GM12878 (cell line): ENCODE data around the gene GTPBP6. TPM values are rescaled to one million over a fixed set of nuclear protein-coding genes. Genes with fewer than 3 reads are reported as not detected.

Experiments
- ATAC-seq: fragments of 200-7000 bp; cut with Tn5 transposase; 3 replicates; pipeline ENCODE4 v1.9.1; 2020; ENCODE audit warnings: mild to moderate bottlenecking, moderate library complexity
- BruUV-seq: library from RNA; stranded (reverse); fragments of 400-500 nt; replicated peaks from 2 replicates; lab custom pipeline; 2021; lab: Mats Ljungman, UMichigan
- CTCF ChIA-PET: fragments of 300-600 bp; sonication (Branson Sonifier 250); formaldehyde crosslinking; extraction: SDS; loops from one replicate; lab custom pipeline; 2021; ENCODE audit warnings: inconsistent platforms; lab: Yijun Ruan, JAX
- POLR2A ChIA-PET: fragments of 350-600 bp; formaldehyde crosslinking; extraction: SDS; loops from one replicate; lab custom pipeline; 2021; ENCODE audit warnings: inconsistent platforms; lab: Charles Lee
- RAD21 ChIA-PET: fragments of 300-600 bp; sonication (Branson Sonifier 250); formaldehyde crosslinking; loops from one replicate; lab custom pipeline; 2023; ENCODE audit warnings: antibody characterized with exemption; ENCODE audit not compliant: unreplicated experiment; lab: Charles Lee
- SMC1A ChIA-PET: fragments of 300-600 bp; sonication (Branson Sonifier 250); formaldehyde crosslinking; loops from one replicate; lab custom pipeline; 2023; ENCODE audit not compliant: unreplicated experiment, uncharacterized antibody; lab: Charles Lee
- DNase-seq: peaks from one replicate; pipeline ENCODE4 v3.0.0-alpha.2; 2011; ENCODE audit warnings: low read depth, low spot score
- FAIRE-seq: peaks from 3 replicates; lab custom pipeline; 2011; peaks lifted over from hg19 to GRCh38; lab: Jason Lieb, UNC
- H2AFZ ChIP-seq: 2 replicates; pipeline ENCODE4 v1.6.0; 2011; ENCODE audit warnings: low read depth, low read length, control low read depth; ENCODE audit not compliant: control insufficient read depth
- H3K27ac ChIP-seq: 2 replicates; pipeline ENCODE4 v1.5.1; 2011; ENCODE audit warnings: control low read depth; ENCODE audit not compliant: control insufficient read depth, insufficient read depth
- H3K27me3 ChIP-seq, 2 experiments: replicated peaks in 1 of 2; 2 replicates each; pipeline versions ENCODE4 v1.6.0 to v1.6.1; 2011; ENCODE audit warnings: low read length in 1 of 2; ENCODE audit not compliant: control insufficient read depth in 2 of 2, insufficient read depth in 2 of 2
- H3K36me3 ChIP-seq, 2 experiments: 2 replicates each; pipeline ENCODE4 v1.5.1; 2011; ENCODE audit warnings: low read length in 1 of 2; ENCODE audit not compliant: control insufficient read depth in 2 of 2, insufficient read depth in 2 of 2
- H3K4me1 ChIP-seq: 2 replicates; pipeline ENCODE4 v1.6.1; 2011; ENCODE audit warnings: mild to moderate bottlenecking, low read length, moderate library complexity, mixed read lengths; ENCODE audit not compliant: control insufficient read depth, insufficient read depth
- H3K4me2 ChIP-seq: 2 replicates; pipeline ENCODE4 v1.6.0; 2011; ENCODE audit warnings: control low read depth; ENCODE audit not compliant: control insufficient read depth, insufficient read depth
- H3K4me3 ChIP-seq: fragments of 200-600 bp; sonication (generic); 2 replicates; pipeline ENCODE4 v1.5.1; 2016
- H3K79me2 ChIP-seq: 2 replicates; pipeline ENCODE4 v1.6.0; 2011; ENCODE audit warnings: low read length; ENCODE audit not compliant: control insufficient read depth, insufficient read depth
- H3K9ac ChIP-seq: 2 replicates; pipeline ENCODE4 v1.8.0; 2011; ENCODE audit warnings: low read length, control low read depth, mixed read lengths; ENCODE audit not compliant: control insufficient read depth, insufficient read depth
- H3K9me3 ChIP-seq: replicated peaks from 3 replicates; pipeline ENCODE4 v1.5.1; 2011; ENCODE audit warnings: mild to moderate bottlenecking, low read length; ENCODE audit not compliant: control insufficient read depth, insufficient read depth
- H4K20me1 ChIP-seq: 2 replicates; pipeline ENCODE4 v1.6.0; 2011; ENCODE audit not compliant: control insufficient read depth, insufficient read depth
- CEBPB ChIP-seq, 2 experiments: fragments of 150-350 bp in 1 of 2; IDR thresholded peaks; 2 replicates each; pipeline ENCODE4 v1.6.1; 2012 to 2014; ENCODE audit warnings: low read depth in 2 of 2, low read length in 2 of 2, borderline replicate concordance in 1 of 2, inconsistent platforms in 1 of 2
- FOXM1 ChIP-seq: IDR thresholded peaks from 2 replicates; pipeline ENCODE4 v1.6.1; 2012; ENCODE audit warnings: low read depth, mild to moderate bottlenecking, inconsistent platforms, low read length, moderate library complexity
- RUNX3 ChIP-seq: IDR thresholded peaks from 2 replicates; pipeline ENCODE4 v1.6.1; 2012; ENCODE audit warnings: low read length, inconsistent platforms
- STAT1 ChIP-seq: fragments of 450-650 bp; conservative IDR thresholded peaks from 2 replicates; pipeline ENCODE4 v1.6.1; 2014; ENCODE audit warnings: antibody characterized with exemption, mild to moderate bottlenecking
- SUZ12 ChIP-seq: fragments of 200-600 bp; sonication (generic); IDR thresholded peaks from one replicate; pipeline ENCODE4 v1.6.1; 2018; ENCODE audit warnings: antibody characterized with exemption, mild to moderate bottlenecking; ENCODE audit not compliant: unreplicated experiment
- ZNF217 ChIP-seq: fragments of 450-650 bp; IDR thresholded peaks from 2 replicates; pipeline ENCODE4 v1.6.1; 2017; ENCODE audit warnings: antibody characterized with exemption, mild to moderate bottlenecking
- WGBS: methylation state at CpG from one replicate; pipeline ENCODE4 v1.1.6; 2016; ENCODE audit warnings: low lambda C conversion rate; ENCODE audit not compliant: insufficient replicate concordance, insufficient coverage; ENCODE audit errors: missing lambda C conversion rate; 5-methylcytosine and 5-hydroxymethylcytosine counted together
- in situ Hi-C: fragments of 300-500 bp; cut with MboI; formaldehyde crosslinking; loops from 9 replicates; pipeline ENCODE4 v1.14.3; 2018; ENCODE audit warnings: mixed read lengths
- intact Hi-C: fragments of 100-400 bp; cut with micrococcal nuclease; formaldehyde crosslinking; loops from one replicate; pipeline ENCODE4 v1.14.2; 2022; ENCODE audit not compliant: unreplicated experiment
- polyA plus RNA-seq, 11 experiments: library from polyadenylated mRNA; depleted of rRNA in 4 of 11; unstranded in 6 of 11; stranded (reverse) in 5 of 11; fragments of >200 nt; fragmentation: Nextera tagmentation in 4 of 11; fragmentation: Illumina TruSeq in 1 of 11; extraction: Ambion mirVana in 4 of 11; extraction: Trizol in 1 of 11; gene quantifications; 1 replicate in 1 of 11; 2 replicates in 10 of 11; pipeline versions ENCODE4 v1.2.1 to v1.2.3, GENCODE V29; 2011 to 2016; ENCODE audit warnings: inconsistent platforms in 2 of 11, missing spikeins in 2 of 11, low read depth in 1 of 11
- total RNA-seq, 4 experiments: library from RNA; depleted of rRNA in 3 of 4; stranded (reverse); fragments of >200 nt in 3 of 4; fragmentation: Illumina TruSeq in 1 of 4; extraction: Trizol in 1 of 4; gene quantifications; 2 replicates each; pipeline versions ENCODE4 v1.2.1 to v1.2.3, GENCODE V29; 2013 to 2021
- TF ChIP-seq, protein P1 (sequence below): fragments of 450-650 bp; IDR thresholded peaks from 2 replicates; pipeline ENCODE4 v1.6.1; 2018; ENCODE audit warnings: borderline replicate concordance, mild to moderate bottlenecking; ENCODE audit not compliant: partially characterized antibody
- TF ChIP-seq, protein P2 (sequence below): fragments of 450-650 bp; IDR thresholded peaks from 2 replicates; pipeline ENCODE4 v1.6.1; 2014; ENCODE audit warnings: mild to moderate bottlenecking
- TF ChIP-seq, protein P3 (sequence below): IDR thresholded peaks from 2 replicates; pipeline ENCODE4 v1.6.1; 2011; ENCODE audit warnings: borderline replicate concordance, low read depth, mild to moderate bottlenecking, moderate library complexity, low read length; ENCODE audit not compliant: insufficient read depth, poor library complexity, severe bottlenecking

The GTPBP6 gene
- total and polyA plus RNA-seq, 10 of the 15 experiments (the other 5 are each of a cell fraction or from before 2014, with no cell fraction given): 0.31 to 71.0 (median 21.1) TPM

DNA sequence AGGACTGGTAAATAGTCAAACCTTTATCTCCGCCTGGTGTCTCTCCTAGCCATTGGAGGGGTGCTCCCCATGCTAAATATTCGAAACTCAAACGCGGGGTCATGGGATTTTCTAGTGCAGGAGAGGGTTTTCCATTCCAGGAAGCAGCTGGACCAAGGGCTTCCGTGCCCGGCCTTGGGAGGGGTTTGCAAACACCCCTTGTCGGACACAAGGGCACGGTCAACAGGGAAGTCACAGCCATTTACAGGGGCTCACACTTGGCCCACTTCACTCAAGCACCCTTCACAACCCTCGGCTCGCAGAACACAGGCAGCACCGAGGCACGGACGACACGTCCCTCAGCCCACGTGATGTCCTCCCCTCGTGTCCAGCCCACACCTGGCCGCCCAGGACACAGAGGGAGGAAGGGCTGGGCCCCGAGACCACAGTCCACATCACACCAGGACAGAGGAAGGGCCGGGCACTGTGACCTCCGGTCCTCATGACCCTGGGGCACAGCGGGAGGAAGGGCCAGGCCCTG lies 47.7 kb downstream of the GTPBP6 start:
- Histone ChIP-seq H3K27me3 (no peaks in the 10 kb centered on the region), H3K4me1 (no peaks in the 10 kb centered on the region), H3K4me2 (no peak overlapping the region), H3K36me3 (no peaks in the 10 kb centered on the region), H4K20me1 (no peaks in the 10 kb centered on the region)
- FAIRE-seq: no peak
- CTCF ChIA-PET: no interaction called here
- no TSS peak for BruUV-seq
- SMC1A ChIA-PET: no interaction called here
- POLR2A ChIA-PET: no interaction called here
- TF ChIP-seq CEBPB (IDR thresholded peaks at IDR 0.05; ENCODE audit: borderline replicate concordance in 1 of 2, low read depth in 2 of 2, low read length in 2 of 2): no peak
- TF ChIP-seq FOXM1: no peak
- no peak for TF ChIP-seq STAT1
- TF ChIP-seq, protein P1, sequence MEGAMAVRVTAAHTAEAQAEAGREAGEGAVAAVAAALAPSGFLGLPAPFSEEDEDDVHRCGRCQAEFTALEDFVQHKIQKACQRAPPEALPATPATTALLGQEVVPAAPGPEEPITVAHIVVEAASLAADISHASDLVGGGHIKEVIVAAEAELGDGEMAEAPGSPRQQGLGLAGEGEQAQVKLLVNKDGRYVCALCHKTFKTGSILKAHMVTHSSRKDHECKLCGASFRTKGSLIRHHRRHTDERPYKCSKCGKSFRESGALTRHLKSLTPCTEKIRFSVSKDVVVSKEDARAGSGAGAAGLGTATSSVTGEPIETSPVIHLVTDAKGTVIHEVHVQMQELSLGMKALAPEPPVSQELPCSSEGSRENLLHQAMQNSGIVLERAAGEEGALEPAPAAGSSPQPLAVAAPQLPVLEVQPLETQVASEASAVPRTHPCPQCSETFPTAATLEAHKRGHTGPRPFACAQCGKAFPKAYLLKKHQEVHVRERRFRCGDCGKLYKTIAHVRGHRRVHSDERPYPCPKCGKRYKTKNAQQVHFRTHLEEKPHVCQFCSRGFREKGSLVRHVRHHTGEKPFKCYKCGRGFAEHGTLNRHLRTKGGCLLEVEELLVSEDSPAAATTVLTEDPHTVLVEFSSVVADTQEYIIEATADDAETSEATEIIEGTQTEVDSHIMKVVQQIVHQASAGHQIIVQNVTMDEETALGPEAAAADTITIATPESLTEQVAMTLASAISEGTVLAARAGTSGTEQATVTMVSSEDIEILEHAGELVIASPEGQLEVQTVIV: no peak
- TF ChIP-seq SUZ12: no peak
- no peak for TF ChIP-seq ZNF217
- TF ChIP-seq, protein P2, sequence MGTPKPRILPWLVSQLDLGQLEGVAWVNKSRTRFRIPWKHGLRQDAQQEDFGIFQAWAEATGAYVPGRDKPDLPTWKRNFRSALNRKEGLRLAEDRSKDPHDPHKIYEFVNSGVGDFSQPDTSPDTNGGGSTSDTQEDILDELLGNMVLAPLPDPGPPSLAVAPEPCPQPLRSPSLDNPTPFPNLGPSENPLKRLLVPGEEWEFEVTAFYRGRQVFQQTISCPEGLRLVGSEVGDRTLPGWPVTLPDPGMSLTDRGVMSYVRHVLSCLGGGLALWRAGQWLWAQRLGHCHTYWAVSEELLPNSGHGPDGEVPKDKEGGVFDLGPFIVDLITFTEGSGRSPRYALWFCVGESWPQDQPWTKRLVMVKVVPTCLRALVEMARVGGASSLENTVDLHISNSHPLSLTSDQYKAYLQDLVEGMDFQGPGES: no peak
- TF ChIP-seq, protein P3, sequence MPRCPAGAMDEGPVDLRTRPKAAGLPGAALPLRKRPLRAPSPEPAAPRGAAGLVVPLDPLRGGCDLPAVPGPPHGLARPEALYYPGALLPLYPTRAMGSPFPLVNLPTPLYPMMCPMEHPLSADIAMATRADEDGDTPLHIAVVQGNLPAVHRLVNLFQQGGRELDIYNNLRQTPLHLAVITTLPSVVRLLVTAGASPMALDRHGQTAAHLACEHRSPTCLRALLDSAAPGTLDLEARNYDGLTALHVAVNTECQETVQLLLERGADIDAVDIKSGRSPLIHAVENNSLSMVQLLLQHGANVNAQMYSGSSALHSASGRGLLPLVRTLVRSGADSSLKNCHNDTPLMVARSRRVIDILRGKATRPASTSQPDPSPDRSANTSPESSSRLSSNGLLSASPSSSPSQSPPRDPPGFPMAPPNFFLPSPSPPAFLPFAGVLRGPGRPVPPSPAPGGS: no peak
- no peak for TF ChIP-seq RUNX3
- TF ChIP-seq, all 136 proteins: peak for 0
- H2AFZ ChIP-seq: no peak overlapping the region
- in situ Hi-C loops: no loop called here
- H3K9me3 ChIP-seq: no peaks in the 10 kb centered on the region; the same call in 2 of the 3 replicates
- intact Hi-C loops: no loop called here
- 88% methylated on average over 17 of the region's 21 CpGs for WGBS
- ATAC-seq (no peak), DNase-seq (no peak)
- no peak overlapping the region for H3K27ac ChIP-seq
- no peak overlapping the region for H3K4me3 ChIP-seq
- RAD21 ChIA-PET: no interaction called here
- H3K9ac ChIP-seq: no peak overlapping the region
- H3K79me2 ChIP-seq: no peaks in the 10 kb centered on the region
